RWPE2 (cell line): ENCODE data around the gene SP140L.

ENCODE experiments used
- ATAC-seq: fragments of 200-7000 bp; cut with Tn5 transposase; 3 replicates; pipeline ENCODE4 v1.9.1; 2021; ENCODE audit warnings: low read depth
- DNase-seq: peaks from one replicate; pipeline ENCODE4 v3.0.0-alpha.2; 2020; ENCODE audit warnings: low spot score
- H3K27ac ChIP-seq: fragments of 450-650 bp; 2 replicates; pipeline ENCODE4 v1.5.1; 2017; ENCODE audit warnings: mild to moderate bottlenecking; ENCODE audit not compliant: poor library complexity, severe bottlenecking
- H3K27me3 ChIP-seq: fragments of 250-450 bp; sonication (Bioruptor Pico); 2 replicates; pipeline ENCODE4 v1.5.1; 2021; ENCODE audit warnings: mild to moderate bottlenecking, moderate library complexity; ENCODE audit not compliant: insufficient read depth, poor library complexity, severe bottlenecking
- H3K36me3 ChIP-seq: fragments of 250-450 bp; sonication (Bioruptor Pico); 2 replicates; pipeline ENCODE4 v1.5.1; 2020; ENCODE audit warnings: low read depth, mild to moderate bottlenecking, moderate library complexity
- H3K4me1 ChIP-seq: fragments of 250-450 bp; sonication (Bioruptor Pico); 2 replicates; pipeline ENCODE4 v1.5.1; 2021; ENCODE audit warnings: mild to moderate bottlenecking, moderate library complexity; ENCODE audit not compliant: insufficient read depth, poor library complexity, severe bottlenecking
- H3K4me3 ChIP-seq: fragments of 250-450 bp; sonication (Bioruptor Pico); 2 replicates; pipeline ENCODE4 v1.5.1; 2021; ENCODE audit warnings: mild to moderate bottlenecking, moderate library complexity; ENCODE audit not compliant: severe bottlenecking
- H3K9me3 ChIP-seq: fragments of 250-450 bp; sonication (Bioruptor Pico); 2 replicates; pipeline ENCODE4 v1.5.1; 2021; ENCODE audit warnings: mild to moderate bottlenecking, moderate library complexity; ENCODE audit not compliant: severe bottlenecking
- TF ChIP-seq, protein P1 (sequence below): fragments of 450-650 bp; IDR thresholded peaks from one replicate; pipeline ENCODE4 v1.5.1; 2017; ENCODE audit warnings: mild to moderate bottlenecking, moderate library complexity; ENCODE audit not compliant: poor library complexity, severe bottlenecking

Gene SP140L

DNA sequence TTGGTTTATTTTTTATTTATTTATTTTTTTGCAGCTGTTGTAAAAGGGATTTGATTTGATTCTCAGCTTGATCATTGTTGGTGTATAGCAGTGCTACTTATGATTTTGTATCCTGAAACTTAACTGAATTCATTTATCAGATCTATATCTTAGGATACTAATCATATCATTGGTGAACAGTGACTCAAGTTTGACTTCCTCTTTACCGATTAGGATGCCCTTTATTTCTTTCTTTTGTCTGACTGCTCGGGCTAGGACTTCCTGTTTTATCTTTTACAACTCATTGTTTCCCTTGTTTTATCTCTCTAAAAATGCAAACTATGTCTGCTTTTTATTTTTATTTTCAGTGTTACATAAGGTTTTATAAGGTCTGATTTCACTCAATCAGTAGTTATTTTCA lies 112.6 kb downstream of the SP140L start:
- H3K9me3 ChIP-seq = peaks cover 4% of the 10 kb centered on the region
- H3K4me3 ChIP-seq = no peak overlapping the region
- H3K4me1 ChIP-seq = peaks cover 6% of the 10 kb centered on the region
- H3K36me3 ChIP-seq = peaks cover 35% of the 10 kb centered on the region
- no peak overlapping the region for H3K27ac ChIP-seq
- no peaks in the 10 kb centered on the region for H3K27me3 ChIP-seq
- no peak for ATAC-seq
- TF ChIP-seq, protein P1, sequence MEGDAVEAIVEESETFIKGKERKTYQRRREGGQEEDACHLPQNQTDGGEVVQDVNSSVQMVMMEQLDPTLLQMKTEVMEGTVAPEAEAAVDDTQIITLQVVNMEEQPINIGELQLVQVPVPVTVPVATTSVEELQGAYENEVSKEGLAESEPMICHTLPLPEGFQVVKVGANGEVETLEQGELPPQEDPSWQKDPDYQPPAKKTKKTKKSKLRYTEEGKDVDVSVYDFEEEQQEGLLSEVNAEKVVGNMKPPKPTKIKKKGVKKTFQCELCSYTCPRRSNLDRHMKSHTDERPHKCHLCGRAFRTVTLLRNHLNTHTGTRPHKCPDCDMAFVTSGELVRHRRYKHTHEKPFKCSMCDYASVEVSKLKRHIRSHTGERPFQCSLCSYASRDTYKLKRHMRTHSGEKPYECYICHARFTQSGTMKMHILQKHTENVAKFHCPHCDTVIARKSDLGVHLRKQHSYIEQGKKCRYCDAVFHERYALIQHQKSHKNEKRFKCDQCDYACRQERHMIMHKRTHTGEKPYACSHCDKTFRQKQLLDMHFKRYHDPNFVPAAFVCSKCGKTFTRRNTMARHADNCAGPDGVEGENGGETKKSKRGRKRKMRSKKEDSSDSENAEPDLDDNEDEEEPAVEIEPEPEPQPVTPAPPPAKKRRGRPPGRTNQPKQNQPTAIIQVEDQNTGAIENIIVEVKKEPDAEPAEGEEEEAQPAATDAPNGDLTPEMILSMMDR = no peak
- DNase-seq = no peak

DNA sequence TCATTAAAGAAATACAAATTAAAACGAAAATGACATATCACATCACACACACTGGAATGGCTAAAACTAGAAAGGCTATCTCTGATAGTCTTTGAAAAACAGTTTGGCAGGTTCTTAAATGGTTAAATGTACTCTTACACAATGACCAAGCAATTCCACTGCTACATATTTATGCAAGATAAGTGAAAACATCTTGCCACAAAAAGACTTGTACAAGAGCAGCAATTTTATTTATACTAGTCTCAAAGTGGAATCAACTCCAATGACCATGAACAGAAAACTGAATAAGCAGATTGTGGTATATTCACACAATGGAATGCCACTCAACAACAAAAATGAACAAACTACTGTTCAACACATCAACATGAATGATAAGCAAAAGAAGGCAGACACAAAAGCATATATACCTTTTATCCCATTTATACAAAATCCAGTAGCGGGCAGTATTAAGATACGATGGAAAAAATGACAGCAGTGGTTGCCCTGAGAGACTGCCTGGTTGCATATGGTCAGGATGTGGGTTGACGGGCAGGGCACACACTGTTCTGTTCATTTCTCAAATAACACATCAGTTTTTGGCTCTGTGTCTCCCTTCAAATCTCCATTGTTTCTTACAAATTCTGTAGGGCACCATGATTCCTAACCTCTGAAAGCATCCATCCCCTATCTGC lies 114.4 kb downstream of the SP140L start:
- DNase-seq (no peak), ATAC-seq (no peak)
- Histone ChIP-seq H3K27me3 (no peaks in the 10 kb centered on the region), H3K27ac (no peak overlapping the region), H3K4me1 (peaks cover 6% of the 10 kb centered on the region), H3K9me3 (peaks cover 1% of the 10 kb centered on the region), H3K36me3 (peaks cover 33% of the 10 kb centered on the region), H3K4me3 (no peak overlapping the region)
- TF ChIP-seq, protein P1 = no peak

DNA sequence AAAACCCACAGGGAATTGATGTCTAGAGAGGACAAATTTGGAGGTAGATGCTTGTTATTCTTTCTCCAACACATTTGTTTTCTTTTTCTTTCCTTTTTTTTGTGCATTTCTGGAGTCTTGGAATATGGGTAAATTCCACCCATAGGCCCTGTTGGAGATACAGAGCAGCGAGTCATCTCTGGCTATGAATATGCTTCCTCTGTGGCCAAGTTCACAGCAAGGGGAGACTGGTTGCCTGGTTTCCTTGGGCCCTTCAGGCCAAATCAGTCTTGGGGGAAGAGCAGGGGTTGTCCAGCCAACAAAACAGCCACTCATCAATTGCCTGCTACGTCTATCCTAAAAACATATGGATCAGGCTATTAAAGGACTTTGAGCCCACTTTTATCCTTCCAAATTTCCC lies 116.5 kb downstream of the SP140L start:
- ATAC-seq = peak; percentile 35; the same call in 1 of the 3 replicates
- no peak for DNase-seq
- Histone ChIP-seq H3K36me3 (peaks cover 38% of the 10 kb centered on the region), H3K4me3 (no peak overlapping the region), H3K9me3 (no peaks in the 10 kb centered on the region), H3K4me1 (peaks cover 6% of the 10 kb centered on the region), H3K27ac (no peak overlapping the region), H3K27me3 (no peaks in the 10 kb centered on the region)
- TF ChIP-seq, protein P1 = no peak

DNA sequence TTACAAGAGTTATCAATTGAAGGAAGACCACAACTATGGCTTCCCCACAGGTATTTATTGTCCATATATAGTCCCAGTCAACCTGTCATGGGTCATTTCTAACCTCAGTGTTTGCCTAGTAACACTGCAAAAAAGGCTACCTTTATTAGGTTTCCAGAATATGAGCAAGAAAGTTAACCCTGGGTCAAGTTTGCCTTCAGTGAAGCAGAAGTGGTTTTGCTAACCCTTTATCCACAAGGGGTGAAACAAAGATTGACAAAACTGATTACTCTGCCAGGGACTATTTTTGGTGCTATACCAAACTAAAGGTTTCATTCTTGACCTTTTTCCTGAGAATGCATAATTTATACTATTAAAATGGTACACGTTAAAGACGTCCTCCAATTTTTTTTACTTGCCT lies 117.8 kb downstream of the SP140L start:
- H3K27me3 ChIP-seq = no peaks in the 10 kb centered on the region
- H3K36me3 ChIP-seq = peaks cover 41% of the 10 kb centered on the region

DNA sequence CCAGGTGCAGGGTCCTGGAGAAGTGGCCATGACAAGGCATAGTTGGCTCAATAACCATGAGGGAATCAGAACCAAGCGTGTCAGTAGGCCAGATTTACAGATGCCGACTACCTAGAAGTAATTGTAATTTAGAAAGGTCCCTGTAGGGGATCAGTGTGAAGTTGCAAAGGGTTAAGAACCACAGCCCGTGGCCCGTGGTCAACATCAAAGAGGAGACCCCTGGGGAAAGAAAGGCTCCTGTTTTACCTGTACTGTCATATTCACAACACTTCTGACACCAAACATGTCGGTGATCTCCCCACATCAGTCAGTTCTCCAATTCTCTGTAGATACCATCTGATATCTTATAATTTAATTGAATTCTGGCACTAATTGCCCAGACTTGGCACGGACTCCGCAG lies 120.0 kb downstream of the SP140L start:
- TF ChIP-seq, protein P1 = no peak
- H3K9me3 ChIP-seq = no peaks in the 10 kb centered on the region
- H3K27me3 ChIP-seq = no peaks in the 10 kb centered on the region
- no peak overlapping the region for H3K27ac ChIP-seq
- H3K36me3 ChIP-seq = peaks cover 48% of the 10 kb centered on the region
- ATAC-seq (no peak), DNase-seq (no peak)
- no peak overlapping the region for H3K4me3 ChIP-seq
- H3K4me1 ChIP-seq = no peaks in the 10 kb centered on the region

More for the DNA sequence above, 117.8 kb downstream of the SP140L start:
- TF ChIP-seq, protein P1 = no peak
- H3K4me1 ChIP-seq = peaks cover under 1% of the 10 kb centered on the region
- no peak for ATAC-seq
- H3K4me3 ChIP-seq = no peak overlapping the region
- no peak overlapping the region for H3K27ac ChIP-seq
- no peak for DNase-seq
- H3K9me3 ChIP-seq = no peaks in the 10 kb centered on the region
